HG03432 (cell line): Measurements from ENCODE around the gene PRKAR1B.

Experiments
- ATAC-seq: cut with Tn5 transposase; IDR thresholded peaks from one replicate; pipeline ENCODE4 v1.9.1; 2021; ENCODE audit warnings: mild to moderate bottlenecking, moderate library complexity; ENCODE audit not compliant: unreplicated experiment

Gene PRKAR1B

DNA sequence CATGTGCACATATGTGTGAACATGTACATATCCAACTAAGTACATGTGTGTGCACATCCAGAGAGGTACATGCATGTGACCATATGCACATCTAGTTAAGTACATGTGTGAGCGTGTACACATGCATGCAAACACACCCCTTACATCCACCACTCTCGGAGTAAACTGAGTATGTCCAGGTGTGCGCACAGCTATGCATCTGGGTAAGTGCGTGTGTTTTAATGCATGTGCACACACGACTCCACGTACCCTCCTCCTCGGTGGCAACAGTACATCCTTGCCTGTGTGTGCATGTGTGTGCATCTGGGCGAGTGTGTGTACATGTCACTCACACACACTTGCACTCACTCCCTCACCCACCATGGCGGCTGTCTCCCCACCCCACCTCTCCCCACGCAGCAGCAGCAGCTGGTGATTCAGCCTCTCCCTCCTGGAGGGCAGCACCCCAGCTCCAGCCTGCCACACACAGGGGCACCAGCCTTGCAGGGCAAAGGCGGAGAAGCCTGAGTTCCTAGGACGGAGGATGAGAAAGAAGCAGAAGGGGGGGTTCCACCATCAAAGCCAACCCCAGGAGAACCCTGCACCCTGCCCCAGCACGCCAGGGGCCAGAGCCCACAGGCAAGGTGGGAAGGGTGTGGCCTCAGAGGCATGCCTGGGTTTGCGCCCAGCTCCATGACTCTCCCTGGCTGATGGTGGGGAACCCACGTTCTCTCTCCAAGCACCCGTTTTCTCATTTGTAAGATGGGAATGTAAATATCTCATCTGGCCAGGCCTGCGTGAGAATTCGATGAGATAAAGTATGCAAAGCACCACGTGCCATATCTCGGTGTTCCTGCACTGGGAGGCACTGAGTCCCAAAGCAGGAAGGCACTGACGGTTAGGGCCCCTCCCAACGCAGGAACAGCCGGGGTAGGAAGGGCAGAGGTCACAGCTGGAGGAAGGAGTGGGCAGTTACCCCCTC is 28.3 kb downstream of the PRKAR1B start:
- ATAC-seq, result no peak

DNA sequence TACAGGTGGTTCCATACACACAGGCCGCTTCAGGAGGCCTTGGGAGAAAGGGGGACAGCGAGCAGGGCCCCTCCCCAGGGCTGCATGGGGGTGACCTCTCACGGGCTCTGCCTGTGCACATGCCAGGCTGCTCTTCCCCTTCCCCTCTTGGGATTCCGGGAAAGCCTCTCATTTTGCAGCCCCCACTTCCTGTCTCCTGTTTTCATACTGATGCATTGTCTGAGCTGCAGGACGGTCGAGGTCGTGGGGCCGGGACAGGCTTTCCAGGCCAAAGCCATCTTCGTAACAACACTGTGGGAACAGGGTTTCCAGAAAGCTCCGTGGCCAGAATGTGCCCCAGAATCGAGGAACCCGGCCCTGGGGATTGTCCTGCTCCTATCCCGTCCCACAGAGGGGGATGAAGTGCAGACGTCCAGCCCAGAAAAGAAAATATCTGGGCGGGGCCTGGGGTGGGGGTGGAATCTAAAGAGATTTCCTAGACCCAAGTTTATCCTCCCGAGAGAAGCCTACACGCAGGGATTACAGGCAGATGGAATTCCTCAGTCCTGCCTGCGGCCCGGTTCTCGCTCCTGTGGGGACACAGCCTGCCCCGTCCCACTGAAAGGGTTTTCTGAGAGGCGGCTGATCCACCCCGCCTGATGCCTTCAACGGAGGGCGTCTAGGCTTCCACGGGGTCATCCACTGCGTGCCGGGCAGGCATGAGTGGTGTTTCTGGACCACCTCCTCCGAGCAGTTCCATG is 30.1 kb downstream of the PRKAR1B start:
- no peak for ATAC-seq

DNA sequence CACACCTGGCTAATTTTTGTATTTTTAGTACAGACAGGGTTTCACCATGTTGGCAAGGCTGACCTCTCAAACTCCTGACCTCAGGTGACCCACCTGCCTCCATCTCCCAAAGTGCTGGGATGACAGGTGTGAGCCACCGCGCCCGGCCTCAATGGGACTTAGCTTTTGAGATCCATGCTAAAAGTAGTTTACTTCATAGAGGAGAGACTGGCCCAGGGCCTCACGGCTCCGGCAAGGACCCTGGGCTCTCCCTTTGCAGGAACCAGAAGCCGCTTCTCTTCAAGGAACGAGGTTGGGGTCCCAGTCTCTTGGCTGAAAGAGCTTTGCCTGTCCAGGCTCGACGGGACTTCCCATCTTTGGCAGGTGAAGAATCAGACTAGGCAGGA is 30.7 kb downstream of the PRKAR1B start:
- ATAC-seq, result no peak

DNA sequence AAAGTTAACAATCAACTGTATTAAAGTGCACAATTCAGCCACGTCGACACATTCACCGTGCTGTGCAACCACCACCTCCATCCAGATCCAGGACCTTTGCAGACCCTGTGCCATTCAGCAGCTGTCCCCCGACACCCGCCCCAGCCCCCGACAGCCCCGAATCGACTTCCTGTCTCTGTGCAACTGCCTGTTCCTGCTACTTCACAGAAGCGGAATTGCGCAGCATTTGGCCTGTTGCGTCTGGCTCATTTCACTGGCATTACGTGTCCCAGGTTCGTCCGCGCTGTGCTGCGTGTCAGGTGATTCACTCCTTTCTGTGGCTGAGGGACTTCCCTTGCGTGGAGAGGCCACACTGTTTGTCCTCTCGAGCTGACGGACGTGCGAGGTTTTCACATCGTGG is 33.8 kb downstream of the PRKAR1B start:
- no peak for ATAC-seq

DNA sequence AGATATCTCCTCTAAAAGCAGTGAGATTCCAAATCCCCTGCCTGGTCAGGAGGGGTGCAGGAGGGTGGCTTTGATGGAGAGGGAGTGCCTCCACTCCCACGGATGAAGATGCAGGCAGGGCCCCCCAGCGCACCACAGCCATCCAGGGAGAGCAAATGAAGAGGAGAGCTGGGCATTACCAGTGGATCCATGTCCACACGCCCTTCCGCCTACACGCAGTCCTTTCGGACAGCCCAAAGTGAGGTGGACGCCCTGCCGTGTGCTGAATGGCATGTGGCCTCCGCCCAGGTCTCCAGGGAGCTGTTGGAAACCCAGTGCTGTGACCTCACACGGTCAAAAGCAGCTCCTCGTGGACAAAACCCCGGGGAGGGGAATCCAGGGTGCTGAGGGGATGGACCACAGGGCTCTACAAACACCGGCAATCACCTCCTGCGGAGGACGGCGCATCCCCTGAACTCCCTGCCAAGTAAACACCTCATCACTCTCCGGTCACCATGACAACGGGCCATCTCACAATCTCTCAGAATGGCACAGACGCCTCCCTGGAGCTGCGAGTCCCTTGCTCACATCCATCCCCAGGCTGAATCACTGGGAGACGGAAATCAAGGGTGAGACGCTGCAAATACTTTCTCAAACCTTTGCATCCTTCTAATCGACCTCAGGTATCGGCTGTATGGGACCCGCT is 35.6 kb downstream of the PRKAR1B start:
- no peak for ATAC-seq

DNA sequence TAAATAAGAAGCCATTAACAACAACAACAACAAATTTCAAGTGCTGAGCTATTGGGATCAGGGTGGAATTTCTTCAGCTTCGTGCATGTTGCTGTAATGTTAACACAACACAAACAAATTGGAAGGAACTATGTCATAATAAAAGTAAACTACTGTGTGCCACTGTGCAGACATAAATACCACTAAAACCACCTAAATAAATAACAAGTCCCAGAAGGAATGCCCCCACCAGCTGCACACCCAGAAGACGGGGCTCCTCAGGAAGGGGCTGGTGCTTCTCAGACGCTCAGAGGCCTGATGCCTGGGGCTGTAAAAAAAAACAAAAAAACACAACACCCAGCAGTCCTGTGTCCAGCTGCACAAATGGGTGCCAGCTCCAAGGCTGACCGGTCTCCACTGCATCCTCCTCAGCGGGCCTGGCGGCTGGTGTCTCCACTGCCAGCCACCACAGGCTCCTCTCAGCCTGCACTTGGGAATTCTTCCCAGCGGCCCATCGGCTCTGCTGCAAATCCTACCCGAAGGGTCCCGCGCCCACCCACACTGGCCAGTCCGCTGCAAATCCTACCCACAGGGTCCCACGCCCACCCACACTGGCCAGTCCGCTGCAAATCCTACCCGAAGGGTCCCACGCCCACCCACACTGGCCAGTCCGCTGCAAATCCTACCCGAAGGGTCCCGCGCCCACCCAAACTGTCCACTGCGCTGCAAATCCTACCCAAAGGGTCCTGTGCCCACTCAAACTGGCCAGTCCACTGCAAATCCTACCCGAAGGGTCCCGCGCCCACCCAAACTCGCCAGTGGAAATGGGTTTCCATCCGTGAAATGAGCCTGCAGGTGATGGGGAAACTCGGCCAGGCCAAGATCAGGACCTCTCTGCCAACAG is 36.4 kb downstream of the PRKAR1B start:
- no peak for ATAC-seq

DNA sequence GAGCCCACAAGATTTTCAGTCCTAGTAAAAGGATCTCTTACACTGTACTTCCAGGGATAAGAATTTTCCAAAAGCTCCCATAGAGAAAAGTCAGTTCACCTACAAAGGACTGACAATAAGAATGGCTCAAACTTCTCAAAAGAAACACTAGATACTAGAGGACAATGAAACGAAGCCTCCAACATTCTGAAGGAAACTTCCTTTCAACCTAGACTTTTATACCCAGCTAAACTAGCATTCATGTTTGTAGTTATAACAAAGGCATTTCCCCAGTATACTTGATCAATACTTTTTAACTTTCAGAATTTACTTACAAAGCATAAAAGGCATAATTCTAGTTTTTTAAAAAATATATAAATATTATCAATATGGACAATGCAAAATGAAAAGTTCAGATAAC is 41.5 kb downstream of the PRKAR1B start:
- ATAC-seq, result no peak

DNA sequence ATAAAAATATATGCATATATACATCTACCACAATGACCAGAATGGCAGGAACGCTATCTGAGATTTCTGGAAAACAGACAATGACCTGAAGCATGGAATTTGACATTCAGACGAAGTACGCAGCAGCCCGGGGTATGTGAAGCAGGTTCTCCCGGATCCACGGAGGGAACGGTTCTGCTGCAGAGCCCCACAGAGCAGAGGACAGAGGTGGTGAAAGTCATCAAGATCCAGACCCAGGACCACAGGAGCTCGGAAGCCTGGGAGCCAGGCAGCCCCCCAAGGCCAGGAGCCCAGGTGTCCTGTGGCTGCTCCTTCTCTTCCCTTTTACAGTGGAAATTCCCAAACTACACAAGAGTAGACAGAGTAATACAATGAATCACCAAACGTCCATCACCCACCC is 42.7 kb downstream of the PRKAR1B start:
- no peak for ATAC-seq

DNA sequence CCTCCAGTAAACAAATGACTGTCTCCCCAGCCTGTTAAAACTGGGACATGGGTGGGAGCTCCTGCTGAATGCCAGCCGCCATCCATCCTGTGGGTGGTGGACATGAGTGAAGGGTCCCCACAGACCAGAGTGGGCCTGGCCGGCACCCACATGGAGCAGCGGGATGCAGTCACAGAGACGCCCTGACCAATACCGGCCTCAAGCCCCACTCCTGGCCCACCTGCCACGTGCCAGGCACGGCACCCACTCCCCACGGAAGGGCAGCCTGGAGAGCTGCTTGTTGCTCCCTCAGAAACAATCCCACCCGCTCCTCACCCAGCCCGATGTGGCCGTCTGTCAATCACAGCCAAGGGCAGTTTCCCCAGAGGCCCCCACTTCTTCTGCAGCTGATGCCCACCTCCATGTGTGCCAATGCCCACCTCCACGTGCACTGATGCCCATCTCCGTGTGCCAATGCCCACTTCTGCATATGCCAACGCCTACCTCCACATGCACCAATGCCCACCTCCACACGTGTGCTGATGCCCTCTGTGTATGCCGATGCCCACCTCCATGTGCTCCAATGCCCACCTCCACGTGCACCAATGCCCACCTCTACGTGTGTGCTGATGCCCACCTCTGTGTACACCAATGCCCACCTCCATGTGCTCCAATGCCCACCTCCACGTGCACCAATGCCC is 43.4 kb downstream of the PRKAR1B start:
- no peak for ATAC-seq

DNA sequence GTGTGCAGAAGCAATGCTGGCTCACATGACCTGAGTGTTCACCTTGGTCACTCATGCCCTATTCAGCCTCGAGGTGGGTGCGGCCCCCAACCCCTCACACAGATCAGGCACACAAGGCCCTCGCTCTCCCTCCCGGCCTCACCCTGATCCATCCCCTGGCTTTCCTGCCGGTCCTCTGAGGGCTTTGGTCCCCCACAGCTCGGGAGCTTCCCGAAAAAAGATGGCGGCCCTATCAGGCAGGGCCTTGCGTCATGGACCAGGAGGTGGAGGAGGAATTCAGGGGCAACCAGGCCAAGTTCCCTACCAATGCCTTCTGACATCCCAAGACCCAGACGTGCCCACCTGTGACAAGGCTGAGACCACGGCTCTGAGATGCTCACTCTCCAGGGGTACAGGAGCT is 44.3 kb downstream of the PRKAR1B start:
- no peak for ATAC-seq

DNA sequence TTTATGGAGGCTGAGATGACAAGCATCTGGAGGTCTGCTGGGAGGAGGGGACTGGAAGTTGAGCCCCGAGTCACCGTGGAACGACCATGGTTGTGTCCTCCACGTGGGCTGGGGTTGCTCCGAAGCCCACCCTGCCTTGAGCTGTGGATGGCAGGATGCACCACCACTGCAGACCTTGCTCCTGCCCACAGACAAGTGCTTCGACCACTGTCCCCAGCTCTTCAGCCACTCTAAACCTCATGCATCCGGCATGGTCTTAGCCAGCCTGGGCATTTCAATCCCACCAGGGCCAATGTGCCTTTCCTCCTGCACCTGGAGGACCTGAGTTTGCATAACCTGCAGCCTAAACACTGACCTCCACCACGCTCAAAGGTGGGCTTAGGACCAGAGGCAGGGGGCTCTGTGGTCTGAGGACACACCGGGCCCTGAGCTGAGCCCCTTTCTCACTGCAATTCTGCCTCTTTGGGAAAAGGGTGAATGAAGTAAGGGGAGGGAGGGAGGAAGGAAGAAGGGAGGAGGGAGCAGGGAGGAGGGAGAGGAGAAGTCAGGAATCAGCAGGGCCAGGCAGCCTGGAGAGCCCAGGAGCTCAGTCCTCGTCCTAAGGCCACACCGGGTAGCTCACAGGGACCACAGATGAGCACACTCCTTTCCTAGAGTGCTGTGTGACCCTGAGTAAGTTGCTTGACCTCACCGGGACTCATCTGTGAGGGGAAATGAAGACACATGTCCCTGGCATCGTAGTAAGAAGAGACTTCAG is 45.4 kb downstream of the PRKAR1B start:
- ATAC-seq, result no peak

DNA sequence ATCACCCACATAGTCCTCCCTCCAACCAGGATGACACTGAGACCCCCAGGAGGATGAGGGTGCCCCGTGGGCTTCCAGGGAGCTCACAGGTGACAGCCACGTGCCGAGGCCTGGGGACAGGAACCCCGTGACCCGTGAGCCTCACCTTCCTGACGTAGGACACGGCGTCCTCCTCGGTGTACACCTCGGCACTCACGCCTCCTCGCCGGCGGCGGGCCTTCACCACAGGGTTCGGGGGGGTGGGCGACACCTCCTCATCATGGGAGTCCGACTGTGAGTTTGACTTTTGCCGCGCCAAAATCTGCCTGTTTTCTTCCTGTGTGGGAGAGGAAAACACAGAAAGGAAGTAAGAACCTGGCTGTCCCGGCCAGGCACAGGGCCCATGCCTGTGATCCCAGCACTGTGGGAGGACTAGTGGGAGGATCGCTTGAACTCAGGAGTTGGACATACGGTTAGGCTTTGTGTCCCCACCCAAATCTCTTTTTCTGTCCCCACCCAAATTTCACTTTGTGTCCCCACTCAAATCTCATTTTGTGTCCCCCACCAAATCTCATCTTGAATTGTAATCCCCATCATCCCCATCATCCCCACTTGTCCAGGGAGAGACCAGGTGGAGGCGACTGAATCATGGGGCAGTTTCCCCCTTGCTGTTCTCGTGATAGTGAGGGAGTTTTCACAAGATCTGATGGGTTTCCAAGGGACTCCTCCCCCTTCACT is 46.5 kb downstream of the PRKAR1B start:
- no peak for ATAC-seq

DNA sequence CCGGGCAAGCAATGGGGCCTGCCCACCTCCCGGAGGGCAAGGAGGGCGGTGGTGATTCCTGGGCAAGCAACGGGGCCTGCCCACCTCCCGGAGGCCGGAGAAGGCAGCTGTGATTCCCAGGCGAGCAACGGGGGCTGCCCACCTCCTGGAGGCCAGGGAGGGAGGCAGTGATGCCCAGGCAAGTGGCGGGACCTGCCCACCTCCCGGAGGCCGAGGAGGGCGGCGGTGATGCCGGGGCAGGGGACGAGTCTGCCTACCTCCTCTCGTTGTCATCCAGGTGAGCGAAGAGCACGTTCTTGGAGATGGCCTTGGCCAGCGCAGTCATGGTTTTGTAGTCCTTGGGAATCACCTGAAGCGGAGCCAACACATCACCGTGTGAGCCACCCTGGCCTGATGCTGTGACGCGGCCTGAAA is 50.1 kb downstream of the PRKAR1B start:
- ATAC-seq, result no peak

DNA sequence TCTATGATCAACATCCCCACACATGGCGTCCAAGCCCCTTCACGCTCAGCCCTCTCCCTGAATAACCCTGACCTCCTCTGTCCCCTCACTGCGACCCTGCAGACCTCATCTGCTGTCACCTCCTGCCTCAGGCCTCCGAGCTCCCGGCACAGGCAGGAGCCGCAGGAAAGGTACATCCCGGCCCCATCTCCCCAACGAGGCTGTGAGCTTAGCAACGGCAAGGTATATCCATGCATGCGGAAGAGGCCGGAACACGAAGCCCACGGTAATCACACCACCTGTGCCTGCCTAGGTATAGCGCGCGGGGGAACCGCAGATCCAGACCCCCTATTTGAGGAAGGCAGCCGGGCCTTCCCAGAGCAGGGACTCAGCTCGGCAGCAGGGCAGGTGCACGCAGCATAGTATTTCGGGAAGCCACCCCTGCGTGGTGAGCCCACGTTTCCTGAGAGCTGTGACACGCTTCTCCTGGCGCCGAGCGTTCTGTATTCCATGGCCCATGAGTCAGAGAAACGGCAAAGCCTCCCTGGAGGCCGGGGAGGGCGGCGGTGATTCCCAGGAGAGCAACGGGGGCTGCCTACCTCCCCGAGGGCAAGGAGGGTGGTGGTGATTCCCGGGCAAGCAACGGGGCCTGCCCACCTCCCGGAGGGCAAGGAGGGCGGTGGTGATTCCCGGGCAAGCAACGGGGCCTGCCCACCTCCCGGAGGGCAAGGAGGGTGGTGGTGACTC is 50.7 kb downstream of the PRKAR1B start:
- ATAC-seq, result no peak

DNA sequence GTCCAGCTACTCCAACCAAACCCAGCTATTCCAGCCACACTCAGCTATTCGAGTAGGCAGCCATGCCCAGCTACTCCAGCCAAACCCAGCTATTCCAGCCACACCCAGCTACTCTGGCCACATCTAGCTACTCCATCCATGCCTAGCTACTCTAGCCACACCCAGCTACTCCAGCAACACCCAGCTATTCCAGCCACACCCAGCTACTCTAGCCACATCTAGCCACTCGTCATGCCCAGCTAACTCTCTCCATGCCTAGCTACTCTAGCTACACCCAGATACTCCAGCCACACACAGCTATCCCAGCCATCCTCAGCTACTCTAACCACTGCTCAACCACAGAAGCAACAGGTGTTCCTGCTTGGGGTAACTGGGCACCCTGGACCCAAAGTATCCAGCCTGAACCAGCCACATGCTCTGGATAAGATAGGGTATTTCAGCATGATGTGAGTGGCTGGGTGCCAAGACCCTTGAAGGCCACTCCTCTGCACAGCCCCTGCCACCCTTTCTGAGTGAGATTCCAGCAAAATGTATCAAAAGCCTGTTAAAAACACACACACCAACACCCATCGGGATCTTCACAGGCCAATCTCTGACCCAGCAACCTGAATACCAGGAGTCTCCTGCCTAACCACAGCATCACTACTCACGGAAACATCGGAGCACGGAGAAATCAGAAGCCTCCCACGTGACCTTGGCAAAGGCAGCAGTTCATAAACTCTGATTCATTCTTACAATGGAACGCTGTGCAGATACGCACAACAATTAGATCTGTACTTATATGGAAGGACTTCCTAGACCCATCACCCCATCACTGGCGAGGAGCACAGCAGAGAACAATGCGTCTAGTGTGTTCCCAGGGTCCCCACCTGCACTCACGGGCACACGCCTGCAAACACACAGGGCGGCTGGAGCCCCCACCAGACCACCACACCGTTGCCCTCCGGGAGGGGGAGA is 52.3 kb downstream of the PRKAR1B start:
- no peak for ATAC-seq

DNA sequence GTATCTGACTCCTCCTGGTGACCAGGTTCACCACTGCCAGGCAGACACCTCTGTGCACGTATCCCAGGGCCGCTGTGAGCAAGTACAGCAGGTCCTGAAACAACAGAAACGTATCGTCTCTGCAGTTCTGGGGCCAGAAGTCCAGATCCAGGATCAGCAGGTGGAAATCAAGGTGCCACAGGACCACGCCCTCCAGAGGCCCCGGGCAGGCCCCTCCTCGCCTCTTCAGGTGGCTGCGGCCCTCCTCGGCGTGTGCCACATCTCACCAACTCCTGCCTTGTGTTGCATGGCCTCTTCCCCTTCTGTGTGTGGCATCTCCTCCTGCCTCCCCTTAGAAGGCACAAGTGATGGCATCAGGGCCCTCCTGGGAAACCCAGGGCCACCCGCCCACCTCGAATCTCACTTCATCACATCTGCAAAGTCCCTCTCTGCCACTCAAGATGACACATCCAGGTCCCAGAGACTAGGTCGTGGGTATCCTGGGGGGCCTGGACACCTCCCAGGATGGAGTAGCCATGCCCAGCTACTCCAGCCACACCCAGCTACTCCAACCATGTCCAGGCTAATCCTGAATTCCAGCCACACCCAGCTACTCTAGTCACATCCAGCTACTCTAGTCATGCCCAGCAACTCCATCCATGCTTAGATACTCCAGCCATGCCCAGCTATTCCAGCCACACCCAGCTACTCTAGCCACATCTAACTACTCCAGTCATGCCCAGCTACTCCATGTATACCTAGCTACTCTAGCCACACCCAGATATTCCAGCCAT is 53.2 kb downstream of the PRKAR1B start:
- ATAC-seq, result no peak
